Naive thymus-derived CD4-positive, alpha-beta T cell (primary cell): ENCODE data around the gene RAPGEF4. TPM values are rescaled to one million over a fixed set of nuclear protein-coding genes. Genes with fewer than 3 reads are reported as not detected.

Source experiments
- ATAC-seq: fragments of 150-1000 bp; cut with Tn5 transposase; 2 replicates; pipeline ENCODE4 v1.10.0; 2021; ENCODE audit warnings: mild to moderate bottlenecking, moderate library complexity
- CTCF ChIA-PET: fragments of 350-600 bp; sonication (Branson Sonifier 250); formaldehyde crosslinking; loops from one replicate; lab custom pipeline; 2021; ENCODE audit warnings: antibody characterized with exemption; lab: Charles Lee
- POLR2A ChIA-PET: fragments of 350-600 bp; sonication (Branson Sonifier 250); formaldehyde crosslinking; loops from one replicate; lab custom pipeline; 2021; ENCODE audit warnings: antibody characterized with exemption, inconsistent platforms; lab: Charles Lee
- DNase-seq, 9 donors: peaks; one replicate each; pipeline versions ENCODE4 v3.0.0 to v3.0.0-alpha.2; 2020 to 2022; ENCODE audit warnings: mixed read lengths in 1 of 9
- H3K27ac ChIP-seq: one replicate; pipeline ENCODE4 v1.7.0; 2013; ENCODE audit warnings: mild to moderate bottlenecking, low read depth, low read length, moderate library complexity
- H3K27me3 ChIP-seq, 2 donors: one replicate each; pipeline ENCODE4 v1.7.0; 2013; ENCODE audit warnings: low read length in 2 of 2, mild to moderate bottlenecking in 2 of 2, moderate library complexity in 2 of 2; ENCODE audit not compliant: control insufficient read depth in 2 of 2, insufficient read depth in 2 of 2
- H3K36me3 ChIP-seq, 3 experiments: 1 replicate in 2 of 3; 2 replicates in 1 of 3; pipeline ENCODE4 v1.7.0; 2013; ENCODE audit warnings: low read length in 3 of 3, mild to moderate bottlenecking in 3 of 3, moderate library complexity in 1 of 3; ENCODE audit not compliant: insufficient read depth in 3 of 3, control insufficient read depth in 2 of 3
- H3K4me1 ChIP-seq, 2 donors: one replicate each; pipeline ENCODE4 v1.7.0; 2013; ENCODE audit warnings: low read length in 2 of 2, mild to moderate bottlenecking in 2 of 2, moderate library complexity in 1 of 2; ENCODE audit not compliant: control insufficient read depth in 2 of 2, insufficient read depth in 2 of 2
- H3K4me3 ChIP-seq: 2 replicates; pipeline ENCODE4 v1.7.0; 2013; ENCODE audit warnings: mild to moderate bottlenecking, low read length
- H3K9me3 ChIP-seq, 3 experiments: 1 replicate in 2 of 3; 2 replicates in 1 of 3; pipeline ENCODE4 v1.7.0; 2013; ENCODE audit warnings: low read length in 3 of 3; ENCODE audit not compliant: control insufficient read depth in 2 of 3
- H3K27ac Mint-ChIP-seq, 9 donors: one replicate each; pipeline ENCODE4 v1.8.0; 2020 to 2022; ENCODE audit warnings: mixed read lengths in 9 of 9, mild to moderate bottlenecking in 8 of 9, moderate library complexity in 5 of 9, inconsistent platforms in 2 of 9
- H3K27me3 Mint-ChIP-seq, 5 donors: one replicate each; pipeline ENCODE4 v1.8.0; 2021 to 2022; ENCODE audit warnings: mixed read lengths in 5 of 5, mild to moderate bottlenecking in 1 of 5
- H3K36me3 Mint-ChIP-seq, 5 donors: one replicate each; pipeline ENCODE4 v1.8.0; 2020 to 2022; ENCODE audit warnings: mixed read lengths in 5 of 5, mild to moderate bottlenecking in 3 of 5, inconsistent platforms in 1 of 5
- H3K4me1 Mint-ChIP-seq, 7 donors: one replicate each; pipeline ENCODE4 v1.8.0; 2020 to 2022; ENCODE audit warnings: mixed read lengths in 7 of 7, mild to moderate bottlenecking in 3 of 7, inconsistent platforms in 1 of 7
- H3K4me3 Mint-ChIP-seq, 10 donors: one replicate each; pipeline ENCODE4 v1.8.0; 2020 to 2022; ENCODE audit warnings: mild to moderate bottlenecking in 10 of 10, mixed read lengths in 10 of 10, moderate library complexity in 6 of 10, inconsistent platforms in 2 of 10
- H3K9me3 Mint-ChIP-seq, 11 donors: one replicate each; pipeline ENCODE4 v1.8.0; 2020 to 2022; ENCODE audit warnings: mixed read lengths in 11 of 11, mild to moderate bottlenecking in 4 of 11, inconsistent platforms in 1 of 11, moderate library complexity in 1 of 11
- intact Hi-C, 2 donors: fragments of 100-400 bp; cut with micrococcal nuclease; formaldehyde crosslinking; loops; one replicate each; pipeline ENCODE4 v1.15.1; 2023
- polyA plus RNA-seq, 2 donors: library from polyadenylated mRNA; unstranded; fragments of 300-500 nt; fragmentation: Illumina TruSeq; gene quantifications; one replicate each; pipeline ENCODE4 v1.2.3, GENCODE V29; 2021
- total RNA-seq, 6 experiments: library from RNA in 5 of 6; stranded (reverse) in 5 of 6; gene quantifications; 1 replicate in 5 of 6; 2 replicates in 1 of 6; pipeline ENCODE4 v1.2.3 and lab custom pipeline; 2021 to 2026

Gene RAPGEF4
- total and polyA plus RNA-seq, 7 experiments from 2014 or later: 0.39 to 2.5 (median 1.4) TPM; not detected in 2

GRCh38 chr2:172821370-172822338 is 86.0 kb downstream of the RAPGEF4 start:
- Mint-ChIP-seq H3K4me3 (no peak overlapping the region), H3K4me1 (no peaks in the 10 kb centered on the region), H3K36me3 (no peaks in the 10 kb centered on the region), H3K27me3 (peaks cover 0 to 20% (median 5%) of the 10 kb centered on the region in 5 donors), H3K27ac (no peak overlapping the region), H3K9me3 (no peaks in the 10 kb centered on the region)
- no peaks in the 10 kb centered on the region for H3K9me3 ChIP-seq
- no peaks in the 10 kb centered on the region for H3K27me3 ChIP-seq
- CTCF ChIA-PET: no interaction called here
- DNase-seq (no peak), ATAC-seq (no peak)
- POLR2A ChIA-PET: no interaction called here
- H3K36me3 ChIP-seq: no peaks in the 10 kb centered on the region
- no peak overlapping the region for H3K27ac ChIP-seq
- intact Hi-C loops: no loop called here
- no peaks in the 10 kb centered on the region for H3K4me1 ChIP-seq
- H3K4me3 ChIP-seq: no peak overlapping the region

- CTCF ChIA-PET: no interaction called here
- Histone ChIP-seq H3K36me3 (no peaks in the 10 kb centered on the region), H3K27me3 (no peaks in the 10 kb centered on the region), H3K4me3 (no peak overlapping the region), H3K4me1 (no peaks in the 10 kb centered on the region), H3K9me3 (no peaks in the 10 kb centered on the region), H3K27ac (no peak overlapping the region)
- no peaks in the 10 kb centered on the region for H3K9me3 Mint-ChIP-seq
- POLR2A ChIA-PET: no interaction called here
- DNase-seq: no peak
- no peak overlapping the region for H3K4me3 Mint-ChIP-seq
- H3K36me3 Mint-ChIP-seq: no peaks in the 10 kb centered on the region
- peaks cover 0 to 21% (median 5%) of the 10 kb centered on the region in 5 donors for H3K27me3 Mint-ChIP-seq
- intact Hi-C loops: no loop called here
- ATAC-seq: no peak
- H3K4me1 Mint-ChIP-seq: no peaks in the 10 kb centered on the region
- no peak overlapping the region for H3K27ac Mint-ChIP-seq
Measured at GRCh38 chr2:172822585-172822984, 86.9 kb downstream of the RAPGEF4 start.

- intact Hi-C loops: no loop called here
- Mint-ChIP-seq H3K27ac (no peak overlapping the region), H3K4me1 (no peaks in the 10 kb centered on the region), H3K27me3 (peaks cover 0 to 21% (median 5%) of the 10 kb centered on the region in 5 donors), H3K36me3 (no peaks in the 10 kb centered on the region), H3K9me3 (no peaks in the 10 kb centered on the region), H3K4me3 (no peak overlapping the region)
- H3K27me3 ChIP-seq: no peaks in the 10 kb centered on the region
- ChIA-PET POLR2A (no interaction called here), CTCF (no interaction called here)
- H3K36me3 ChIP-seq: no peaks in the 10 kb centered on the region
- H3K4me3 ChIP-seq: no peak overlapping the region
- H3K9me3 ChIP-seq: no peaks in the 10 kb centered on the region
- no peak overlapping the region for H3K27ac ChIP-seq
- no peaks in the 10 kb centered on the region for H3K4me1 ChIP-seq
- DNase-seq (no peak), ATAC-seq (no peak)
Measured at GRCh38 chr2:172823261-172823850, 87.7 kb downstream of the RAPGEF4 start.

GRCh38 chr2:172826522-172826921 is 90.9 kb downstream of the RAPGEF4 start:
- ATAC-seq: no peak
- Histone ChIP-seq H3K27me3 (no peaks in the 10 kb centered on the region), H3K4me1 (no peaks in the 10 kb centered on the region), H3K27ac (no peak overlapping the region), H3K36me3 (no peaks in the 10 kb centered on the region), H3K4me3 (no peak overlapping the region), H3K9me3 (no peaks in the 10 kb centered on the region)
- Mint-ChIP-seq H3K4me3 (no peak overlapping the region), H3K27ac (no peak overlapping the region), H3K27me3 (peaks cover 0 to 19% (median 3%) of the 10 kb centered on the region in 5 donors), H3K9me3 (no peaks in the 10 kb centered on the region), H3K4me1 (no peaks in the 10 kb centered on the region), H3K36me3 (no peaks in the 10 kb centered on the region)
- intact Hi-C loops: no loop called here
- ChIA-PET POLR2A (no interaction called here), CTCF (no interaction called here)
- DNase-seq: no peak

- ChIA-PET POLR2A (no interaction called here), CTCF (no interaction called here)
- Histone ChIP-seq H3K4me3 (no peak overlapping the region), H3K27me3 (no peaks in the 10 kb centered on the region), H3K27ac (no peak overlapping the region), H3K36me3 (no peaks in the 10 kb centered on the region), H3K9me3 (no peaks in the 10 kb centered on the region), H3K4me1 (no peaks in the 10 kb centered on the region)
- no peak for ATAC-seq
- intact Hi-C loops: no loop called here
- no peak overlapping the region for H3K4me3 Mint-ChIP-seq
- H3K4me1 Mint-ChIP-seq: no peaks in the 10 kb centered on the region
- peaks cover 4 to 17% (median 5%) of the 10 kb centered on the region in 5 donors for H3K27me3 Mint-ChIP-seq
- no peak overlapping the region for H3K27ac Mint-ChIP-seq
- H3K9me3 Mint-ChIP-seq: no peaks in the 10 kb centered on the region
- DNase-seq: no peak
- H3K36me3 Mint-ChIP-seq: no peaks in the 10 kb centered on the region
Measured at GRCh38 chr2:172829229-172829628, 93.6 kb downstream of the RAPGEF4 start.

GRCh38 chr2:172830482-172830881 is 94.8 kb downstream of the RAPGEF4 start:
- Histone ChIP-seq H3K27ac (no peak overlapping the region), H3K9me3 (no peaks in the 10 kb centered on the region), H3K36me3 (no peaks in the 10 kb centered on the region), H3K4me1 (no peaks in the 10 kb centered on the region), H3K27me3 (no peaks in the 10 kb centered on the region), H3K4me3 (no peak overlapping the region)
- no peak overlapping the region for H3K4me3 Mint-ChIP-seq
- CTCF ChIA-PET: no interaction called here
- intact Hi-C loops: no loop called here
- ATAC-seq: no peak
- H3K36me3 Mint-ChIP-seq: no peaks in the 10 kb centered on the region
- H3K9me3 Mint-ChIP-seq: no peaks in the 10 kb centered on the region
- no peaks in the 10 kb centered on the region for H3K4me1 Mint-ChIP-seq
- DNase-seq: no peak
- POLR2A ChIA-PET: no interaction called here
- no peak overlapping the region for H3K27ac Mint-ChIP-seq
- peaks cover 4 to 14% (median 7%) of the 10 kb centered on the region in 5 donors for H3K27me3 Mint-ChIP-seq
